Epidermal melanocyte (primary cell): ENCODE data around the gene ZBTB8A.
A peak's percentile ranks its signal among the peaks of the same experiment; 100 is the strongest.
"Not testable (repeated sequence)": the region's sequence is repeated elsewhere in the genome, so short reads cannot be mapped to it uniquely, and the experiment has no call there.

ENCODE experiments used
- DNase-seq: peaks from one replicate; pipeline ENCODE4 v3.0.0; 2011; ENCODE audit warnings: low spot score; ENCODE audit not compliant: insufficient read length

Gene ZBTB8A

GRCh38 chr1:32619701-32620485 lies 80.7 kb downstream of the ZBTB8A start:
- peak; percentile 14 for DNase-seq

GRCh38 chr1:32622205-32622604 lies 83.0 kb downstream of the ZBTB8A start:
- DNase-seq: no peak

GRCh38 chr1:32622806-32623681 lies 83.8 kb downstream of the ZBTB8A start:
- no peak for DNase-seq

GRCh38 chr1:32623775-32624174 lies 84.5 kb downstream of the ZBTB8A start:
- no peak for DNase-seq

- no peak for DNase-seq
Observed at GRCh38 chr1:32626176-32626575, 86.9 kb downstream of the ZBTB8A start.

- no peak for DNase-seq
Observed at GRCh38 chr1:32627596-32628162, 88.5 kb downstream of the ZBTB8A start.

GRCh38 chr1:32630173-32630572 lies 90.9 kb downstream of the ZBTB8A start:
- DNase-seq: not testable (repeated sequence)

- no peak for DNase-seq
Observed at GRCh38 chr1:32632829-32633228, 93.6 kb downstream of the ZBTB8A start.

GRCh38 chr1:32635508-32636277 lies 96.5 kb downstream of the ZBTB8A start:
- no peak for DNase-seq

- no peak for DNase-seq
Observed at GRCh38 chr1:32636914-32637645, 97.9 kb downstream of the ZBTB8A start.

- DNase-seq: no peak
Observed at GRCh38 chr1:32639489-32640075, 100.4 kb downstream of the ZBTB8A start.

GRCh38 chr1:32642292-32642827 lies 103.1 kb downstream of the ZBTB8A start:
- not testable (repeated sequence) for DNase-seq

- no peak for DNase-seq
Observed at GRCh38 chr1:32644426-32644825, 105.2 kb downstream of the ZBTB8A start.

GRCh38 chr1:32647308-32648134 lies 108.3 kb downstream of the ZBTB8A start:
- no peak for DNase-seq

- peak; percentile 97 for DNase-seq
Observed at GRCh38 chr1:32650248-32650751, 111.1 kb downstream of the ZBTB8A start, which contains the start of gene ZBTB8OS. Gene ZBTB8OS, minus strand, starts transcription at chr1:32650550. Its CDS starts 21 bp downstream, at chr1:32650529.

GRCh38 chr1:32650752-32651460 lies 111.7 kb downstream of the ZBTB8A start, which contains the start of gene RBBP4:
Gene RBBP4, plus strand, starts transcription at chr1:32651208. Its CDS starts 99 bp downstream, at chr1:32651307.
- DNase-seq: peak; percentile 96

GRCh38 chr1:32651461-32652073 lies 112.3 kb downstream of the ZBTB8A start:
- no peak for DNase-seq
